HG02678 (cell line): Measurements from ENCODE around the gene PPP1R37.

Source experiments
- ATAC-seq: cut with Tn5 transposase; IDR thresholded peaks from one replicate; pipeline ENCODE4 v1.9.1; 2021; ENCODE audit warnings: mild to moderate bottlenecking, moderate library complexity; ENCODE audit not compliant: unreplicated experiment

Gene PPP1R37

DNA sequence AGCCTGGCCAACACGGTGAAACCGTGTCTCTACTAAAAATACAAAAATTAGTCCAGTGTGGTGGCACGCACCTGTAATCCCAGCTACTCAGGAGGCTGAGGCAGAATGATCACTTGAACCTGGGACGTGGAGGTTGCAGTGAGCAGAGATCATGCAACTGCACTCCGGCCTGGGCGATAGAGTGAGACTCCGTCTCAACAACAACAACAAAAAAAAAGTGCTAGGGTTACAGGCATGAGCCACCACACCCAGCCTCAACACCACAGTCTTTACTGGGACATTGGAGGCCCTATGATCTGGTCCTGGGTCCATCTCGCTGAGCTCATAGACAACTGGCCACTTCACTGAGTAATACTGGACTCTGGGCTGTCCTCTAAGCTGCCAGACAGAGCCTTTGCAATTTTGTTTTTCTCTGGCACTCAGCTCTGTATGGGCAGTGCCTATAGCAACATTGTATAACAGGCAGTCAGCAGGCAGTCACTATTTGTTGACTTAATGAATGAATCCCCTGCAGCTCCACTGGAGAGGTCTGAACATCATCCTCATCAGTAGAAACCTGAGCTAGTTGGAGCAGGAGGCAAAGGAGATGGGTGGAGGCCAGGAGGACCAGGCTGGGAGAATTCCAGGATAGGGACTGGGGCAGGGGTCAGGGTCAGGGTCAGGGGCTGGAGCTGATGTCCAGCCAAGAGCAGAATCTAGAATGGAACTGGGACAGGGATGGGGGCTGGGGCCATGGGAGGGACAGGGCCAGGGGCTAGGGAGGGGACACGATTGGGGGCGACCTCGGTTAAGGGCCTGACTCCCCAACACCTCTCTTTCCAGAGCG, 93.7 kb downstream of the PPP1R37 start:
- no peak for ATAC-seq

DNA sequence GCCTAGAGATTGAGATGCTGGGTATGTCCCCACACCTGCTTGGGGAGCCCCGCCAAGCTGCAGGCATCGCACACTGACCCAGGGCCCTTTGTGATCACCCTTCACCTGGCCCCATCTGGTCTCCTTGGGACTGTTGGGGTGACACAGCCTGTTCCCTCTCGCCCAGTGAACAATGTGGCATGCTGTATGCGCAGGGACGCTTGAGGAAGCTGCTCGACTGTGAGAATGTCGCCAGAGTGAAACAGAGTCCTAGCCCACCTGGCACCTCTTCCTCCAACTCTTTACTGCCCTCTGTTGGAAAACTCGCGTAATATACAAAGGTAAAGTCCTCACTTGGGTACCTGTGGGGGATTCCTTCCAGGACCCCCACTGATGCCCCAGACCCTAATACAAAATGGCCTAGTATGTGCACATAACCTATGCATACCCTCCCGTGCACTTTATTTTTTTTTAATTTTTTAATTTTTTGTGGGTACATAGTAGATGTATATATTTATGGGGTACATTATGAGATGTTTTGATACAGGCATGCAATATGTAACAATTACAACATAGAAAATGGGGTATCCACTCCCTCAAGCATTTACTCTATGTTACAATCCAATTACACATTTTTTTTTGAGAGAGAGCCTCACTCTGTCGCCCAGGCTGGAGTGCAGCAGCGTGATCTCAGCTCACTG, 94.6 kb downstream of the PPP1R37 start:
- no peak for ATAC-seq

DNA sequence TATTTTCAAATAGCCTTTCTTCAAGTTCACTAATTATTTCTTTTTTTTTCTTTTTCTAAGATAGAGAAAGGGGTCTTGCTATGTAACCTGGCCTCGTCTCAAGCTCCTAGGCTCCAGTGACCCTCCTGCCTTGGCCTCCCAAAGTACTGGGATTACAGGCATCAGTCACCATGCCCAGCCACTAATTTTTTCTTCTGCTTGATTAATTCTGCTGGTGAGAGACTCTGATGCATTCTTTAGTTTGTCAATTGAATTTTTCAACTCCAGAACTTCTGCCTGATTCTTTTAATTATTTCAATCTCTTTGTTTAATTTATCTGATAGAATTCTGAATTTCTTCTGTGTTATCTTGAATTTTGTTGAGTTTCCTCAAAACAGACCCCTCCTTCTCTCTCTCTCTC, 97.0 kb downstream of the PPP1R37 start:
- ATAC-seq: no peak

DNA sequence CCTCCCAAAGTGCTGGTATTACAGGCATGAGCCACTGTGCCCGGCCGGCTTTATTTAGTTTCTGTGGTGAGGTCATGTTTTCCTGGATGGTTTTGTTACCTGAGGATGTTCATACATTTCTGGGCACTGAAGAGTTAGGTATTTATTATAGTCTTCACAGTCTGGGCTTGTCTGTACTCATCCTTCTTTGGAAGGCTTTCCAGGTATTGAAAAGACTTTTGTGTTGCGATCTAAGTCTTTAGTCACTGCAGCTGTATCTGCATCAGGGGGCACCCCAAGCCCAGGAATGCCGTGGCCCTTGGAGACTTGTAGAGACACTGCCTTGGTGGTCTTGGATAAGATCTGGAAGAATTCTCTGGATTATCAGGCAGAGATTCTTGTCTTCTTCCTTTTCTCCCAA, 98.4 kb downstream of the PPP1R37 start:
- no peak for ATAC-seq

DNA sequence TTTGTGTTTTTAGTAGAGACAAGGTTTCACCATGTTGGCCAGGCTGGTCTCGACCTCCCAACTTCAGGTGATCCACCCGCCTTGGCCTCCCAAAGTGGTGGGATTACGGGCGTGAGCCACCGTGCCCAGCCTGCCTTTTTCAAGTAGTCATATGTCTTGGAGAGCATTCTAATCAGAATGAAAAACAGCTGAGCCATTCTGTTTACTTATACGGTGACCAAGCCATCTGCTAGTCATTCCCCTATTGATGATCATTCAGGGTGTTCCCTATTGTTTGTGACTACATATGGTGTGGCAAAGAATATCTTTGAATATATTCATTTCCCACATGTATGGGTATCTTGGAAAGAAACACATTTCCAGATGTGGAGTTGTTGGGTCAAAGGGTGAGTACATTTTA, 102.8 kb downstream of the PPP1R37 start:
- no peak for ATAC-seq
